Endothelial cell of hepatic sinusoid (primary cell): Measurements from ENCODE around the gene MRPS17.

ENCODE experiments used
- in situ Hi-C: cut with HindIII; loops from 2 replicates; pipeline ENCODE4 v1.10.0; 2017; ENCODE audit warnings: low sequenced_read_pairs

Gene MRPS17

DNA sequence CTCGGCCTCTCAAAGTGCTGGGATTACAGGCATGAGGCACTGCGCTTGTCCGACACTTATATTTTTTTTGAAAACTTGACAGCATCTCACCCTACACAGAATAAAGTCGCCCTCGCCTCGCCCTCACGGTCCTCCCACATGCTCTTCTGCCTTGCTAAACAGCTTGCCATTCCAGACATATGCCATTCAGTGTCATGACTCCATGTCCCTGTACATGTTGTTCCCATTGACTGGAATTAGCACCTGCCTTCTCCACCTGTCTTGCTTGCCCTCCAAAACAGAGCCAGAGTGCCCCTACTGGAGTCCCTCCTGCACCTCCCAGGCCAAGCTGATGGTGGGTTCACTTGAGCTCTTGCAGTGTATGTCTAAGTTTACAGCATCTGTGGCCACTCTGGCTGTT lies 18.9 kb downstream of the MRPS17 start:
- in situ Hi-C loops = no loop called here

GRCh38 chr7:55970978-55971377 lies 19.3 kb downstream of the MRPS17 start:
- in situ Hi-C loops = no loop called here

GRCh38 chr7:55973747-55974250 lies 22.1 kb downstream of the MRPS17 start:
- in situ Hi-C loops = no loop called here

- in situ Hi-C loops = no loop called here
Measured at GRCh38 chr7:55975988-55976633, 24.4 kb downstream of the MRPS17 start.

DNA sequence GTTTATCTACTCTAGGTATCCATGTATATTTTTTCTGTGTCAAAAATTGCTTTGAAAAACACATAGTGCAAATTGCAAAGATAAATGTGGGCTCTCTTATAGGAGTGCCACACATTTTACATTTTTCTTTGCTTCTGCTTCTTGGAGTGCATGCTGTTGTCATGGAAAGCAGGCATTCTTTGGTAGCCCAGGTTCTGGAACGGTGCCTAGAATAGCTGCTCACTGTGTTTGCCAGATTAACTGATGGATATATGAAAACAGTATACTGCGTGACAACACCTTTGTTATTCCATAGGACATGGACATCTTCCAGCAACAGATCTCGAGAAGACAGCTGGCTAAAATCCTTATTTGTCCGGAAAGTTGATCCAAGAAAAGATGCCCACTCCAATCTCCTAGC lies 26.2 kb downstream of the MRPS17 start:
- in situ Hi-C loops = no loop called here

GRCh38 chr7:55980266-55980665 lies 28.6 kb downstream of the MRPS17 start:
- in situ Hi-C loops = loop anchor here (5.0 kb wide), 2 partner anchors 82 to 338 kb away; partner anchors contain the start of gene SUMF2

DNA sequence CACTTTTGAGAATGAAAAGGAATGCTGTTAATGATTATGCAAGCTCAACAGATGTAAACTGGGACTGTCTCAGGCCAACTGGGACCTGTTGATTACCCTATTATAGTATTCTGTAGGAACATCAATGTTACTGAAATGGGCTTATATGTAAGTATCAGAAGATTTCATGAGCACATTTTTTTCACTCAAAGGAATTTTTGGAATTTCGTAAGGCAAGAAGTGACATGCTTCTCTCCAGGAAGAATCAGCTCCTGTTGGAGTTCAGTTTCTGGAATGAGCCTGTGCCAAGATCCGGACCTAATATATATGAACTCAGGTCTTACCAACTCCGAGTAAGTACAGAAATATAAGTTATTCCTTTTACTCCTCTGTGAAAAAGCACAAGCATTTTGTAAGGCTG lies 31.9 kb downstream of the MRPS17 start:
- in situ Hi-C loops = loop anchor here (5.0 kb wide), 2 partner anchors 79 to 341 kb away; partner anchors contain the start of gene SUMF2

- in situ Hi-C loops = no loop called here
Measured at GRCh38 chr7:55992346-55992745, 40.7 kb downstream of the MRPS17 start.

DNA sequence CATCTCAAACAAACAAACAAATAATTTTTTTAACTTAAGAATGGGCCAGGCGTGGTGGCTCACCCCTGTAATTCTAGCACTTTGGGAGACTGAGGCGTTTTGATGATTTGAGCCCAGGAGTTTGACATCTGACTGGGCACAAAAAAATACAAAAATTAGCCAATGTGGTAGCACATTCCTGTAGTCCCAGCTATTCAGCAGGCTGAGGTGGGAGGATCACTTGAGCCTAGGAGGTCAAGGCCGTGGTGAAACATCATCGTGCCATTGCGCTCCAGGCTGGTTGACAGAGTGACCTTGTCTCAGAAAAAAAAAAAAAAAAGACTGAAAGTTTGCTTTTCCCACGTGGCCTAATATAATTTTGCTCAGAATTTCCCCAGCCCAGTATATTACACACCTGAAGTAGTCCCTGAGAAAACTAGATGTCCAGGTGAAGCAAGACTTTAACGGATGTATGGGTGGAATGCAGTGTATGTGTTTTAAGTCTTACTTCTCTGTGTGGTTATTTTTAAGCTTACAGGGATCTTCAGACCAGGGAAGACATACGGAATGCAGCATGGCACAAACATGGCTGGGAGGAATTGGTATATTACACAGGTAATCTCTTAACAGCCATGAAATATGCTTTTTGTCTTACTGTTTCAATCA lies 45.3 kb downstream of the MRPS17 start:
- in situ Hi-C loops = no loop called here

DNA sequence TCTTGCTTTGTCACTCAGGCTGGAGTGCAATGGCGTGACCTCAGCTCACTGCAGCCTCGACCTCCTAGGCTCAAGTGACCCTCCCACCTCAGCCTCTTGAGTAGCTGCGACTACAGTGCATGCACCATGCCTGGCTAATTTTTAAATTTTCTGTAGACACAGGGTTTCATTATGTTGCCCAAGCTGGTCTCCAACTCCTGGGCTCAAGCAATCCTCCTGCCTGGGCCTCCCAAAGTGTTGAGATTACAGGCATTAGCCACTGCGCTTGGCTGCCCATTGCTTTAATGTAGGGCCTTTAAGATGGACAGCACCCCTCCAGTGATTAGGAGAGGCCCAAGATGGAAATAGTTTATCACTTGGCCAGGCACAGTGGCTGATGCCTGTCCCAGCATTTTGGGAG lies 52.1 kb downstream of the MRPS17 start:
- in situ Hi-C loops = no loop called here
